NCI-H226 (cell line): ENCODE data around the gene MON1B.
A peak's percentile ranks its signal among the peaks of the same experiment; 100 is the strongest.
"Not testable (repeated sequence)": the region's sequence is repeated elsewhere in the genome, so short reads cannot be mapped to it uniquely, and the experiment has no call there.

Experiments used
- DNase-seq: peaks from one replicate; pipeline ENCODE4 v3.0.0-alpha.2; 2015

The MON1B gene

DNA sequence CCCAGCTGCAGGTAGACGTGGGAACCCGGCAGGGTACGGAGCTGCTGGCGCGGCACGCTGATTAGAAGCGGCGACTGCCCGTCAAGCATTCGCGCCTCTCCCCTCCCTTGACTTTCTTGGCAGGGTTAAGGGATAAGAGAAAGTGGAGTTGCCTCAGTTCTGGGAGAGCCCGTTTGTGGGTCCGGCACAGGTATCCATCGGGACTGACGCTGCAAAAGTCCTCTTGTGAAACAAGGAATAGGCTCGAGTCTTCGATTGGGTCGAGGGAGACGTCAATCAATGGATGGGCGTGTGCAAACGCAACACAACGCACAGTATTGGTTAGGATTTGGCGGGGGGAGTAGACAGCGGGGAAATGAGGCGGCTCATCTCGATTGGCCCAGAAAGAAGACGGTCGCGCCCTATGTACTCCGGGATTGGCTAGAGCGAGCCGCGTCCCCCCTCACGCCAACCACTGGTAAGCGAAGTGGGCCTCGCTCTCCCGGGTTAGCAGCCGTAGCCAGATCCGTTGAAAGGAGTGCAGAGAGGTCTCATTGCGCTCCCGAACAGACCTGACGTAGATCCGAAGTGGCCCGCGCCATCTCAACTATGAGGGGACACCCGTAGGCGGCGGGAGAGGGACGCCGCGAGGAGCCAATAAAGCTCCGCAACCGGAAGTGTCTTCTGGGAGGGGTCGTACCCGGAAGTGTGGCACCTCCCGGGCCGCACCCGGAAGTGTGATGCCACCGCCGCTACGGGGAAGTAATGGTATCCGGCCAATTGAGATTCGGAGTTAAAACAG lies at the start of gene MON1B:
TSS of gene MON1B (plus strand) at position 713 of the 781 bp plus-strand sequence. CDS start 296 bp downstream, outside the sequence.
- DNase-seq: peak; percentile 99

DNA sequence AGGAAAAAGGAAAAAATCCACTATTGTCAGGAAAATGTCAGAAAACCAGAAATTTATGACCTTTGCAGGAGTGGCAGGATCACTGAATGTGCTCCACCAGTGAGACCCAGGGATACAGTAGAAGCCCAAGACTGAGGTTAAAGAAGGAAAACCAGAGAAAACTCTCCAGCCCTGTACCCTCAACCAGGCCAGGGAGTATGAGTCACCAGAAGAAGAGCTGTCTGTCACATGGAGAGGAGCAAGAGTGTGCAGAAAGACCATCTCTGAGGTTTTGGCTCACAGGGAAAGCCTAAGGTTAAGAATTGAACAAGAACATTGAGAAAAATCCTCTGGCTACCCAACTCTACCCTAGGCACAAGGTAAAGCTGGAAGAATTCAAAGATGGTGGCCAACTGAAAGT lies 47.6 kb upstream of the MON1B start:
- DNase-seq: no peak

DNA sequence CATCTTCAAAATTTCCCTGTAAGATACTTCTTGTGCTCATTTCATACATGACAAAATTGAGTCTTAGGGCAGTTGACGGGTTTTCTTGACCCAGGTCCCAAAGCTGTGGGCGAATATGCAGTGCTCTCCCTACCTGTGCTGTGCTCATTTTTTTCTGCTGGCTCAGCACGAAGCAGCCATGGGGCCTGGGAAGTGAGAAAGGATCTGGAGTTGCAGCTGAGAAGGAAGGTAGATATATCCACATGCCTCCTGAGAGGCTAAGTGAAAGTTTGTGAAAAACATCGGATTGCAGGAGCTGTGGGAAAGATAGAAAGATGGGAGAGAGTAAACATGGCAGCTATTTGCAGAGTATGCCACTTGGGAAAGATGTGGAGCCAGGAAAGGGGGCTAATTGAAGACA lies 42.9 kb upstream of the MON1B start:
- no peak for DNase-seq

GRCh38 chr16:77157346-77158058 lies 33.5 kb upstream of the MON1B start:
- DNase-seq: no peak

DNA sequence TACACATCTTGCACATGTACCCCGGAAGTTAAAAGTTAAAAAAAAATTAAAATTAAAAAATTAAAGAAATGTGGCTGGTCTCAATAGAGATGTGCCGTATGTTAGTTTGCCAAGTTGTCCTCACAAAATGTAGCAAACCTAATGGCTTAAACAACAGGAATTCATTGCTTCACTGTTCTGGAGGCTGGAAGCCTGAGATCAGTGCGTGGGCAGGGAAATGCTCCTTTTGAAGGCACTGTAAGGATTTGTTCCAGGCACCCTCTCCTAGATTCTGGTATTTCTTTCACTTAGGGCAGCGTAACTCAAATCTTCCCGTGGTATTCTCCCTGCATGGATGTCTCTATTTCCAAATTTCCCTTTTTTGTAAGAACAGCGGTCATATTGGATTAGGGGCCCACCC lies 32.7 kb upstream of the MON1B start:
- DNase-seq: no peak

- no peak for DNase-seq
These were observed 26.0 kb upstream of the MON1B start for GRCh38 chr16:77165006-77165405.

DNA sequence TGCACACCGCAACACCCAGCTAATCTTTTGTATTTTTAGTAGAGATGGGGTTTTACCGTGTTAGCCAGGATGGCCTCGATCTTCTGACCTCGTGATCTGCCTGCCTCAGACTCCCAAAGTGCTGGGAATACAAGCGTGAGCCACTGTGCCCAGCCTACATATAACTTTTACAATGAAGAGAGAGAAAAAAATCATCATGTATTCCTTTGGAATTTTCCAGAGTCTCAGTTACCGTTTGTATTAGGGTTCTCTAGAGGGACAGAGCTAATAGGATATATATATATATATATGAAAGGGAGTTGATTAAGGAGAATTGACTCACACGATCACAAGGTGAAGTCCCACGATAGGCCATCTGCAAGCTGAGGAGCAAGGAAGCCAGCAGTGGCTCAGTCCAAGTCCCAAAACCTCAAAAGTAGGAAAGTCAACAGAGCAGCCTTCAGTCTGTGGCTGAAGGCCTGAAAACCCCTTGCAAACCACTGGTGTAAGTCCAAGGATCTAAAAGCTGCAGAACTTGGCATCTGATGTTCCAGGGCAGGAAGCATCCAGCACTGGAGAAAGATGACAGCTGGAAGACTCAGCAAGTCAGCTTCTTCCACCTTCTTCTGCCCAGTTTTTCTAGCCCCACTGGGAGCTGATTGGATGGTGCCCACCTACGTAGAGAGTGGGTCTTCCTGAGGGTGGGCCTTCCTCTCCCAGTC lies 25.3 kb upstream of the MON1B start:
- not testable (repeated sequence) for DNase-seq

DNA sequence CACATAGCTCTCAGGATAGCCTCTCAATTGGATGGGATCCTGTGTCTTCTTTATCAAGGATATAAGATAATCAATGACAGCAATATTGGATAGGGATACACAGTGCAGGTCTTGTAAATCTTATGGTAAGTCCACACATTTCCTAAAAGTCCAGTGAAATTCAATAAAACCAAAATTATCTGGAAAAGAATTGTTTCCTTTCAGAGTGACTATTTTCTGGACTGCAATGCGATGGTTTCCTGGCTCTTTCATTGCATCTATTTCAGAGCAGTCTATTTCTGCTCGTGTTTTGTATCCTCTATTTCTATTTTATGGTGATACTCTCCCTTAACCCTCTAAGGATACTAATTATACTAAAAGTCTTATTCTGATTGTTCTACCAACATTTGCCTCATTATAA lies 24.3 kb upstream of the MON1B start:
- DNase-seq: no peak

- no peak for DNase-seq
These were observed 22.1 kb upstream of the MON1B start for GRCh38 chr16:77168901-77169300.

DNA sequence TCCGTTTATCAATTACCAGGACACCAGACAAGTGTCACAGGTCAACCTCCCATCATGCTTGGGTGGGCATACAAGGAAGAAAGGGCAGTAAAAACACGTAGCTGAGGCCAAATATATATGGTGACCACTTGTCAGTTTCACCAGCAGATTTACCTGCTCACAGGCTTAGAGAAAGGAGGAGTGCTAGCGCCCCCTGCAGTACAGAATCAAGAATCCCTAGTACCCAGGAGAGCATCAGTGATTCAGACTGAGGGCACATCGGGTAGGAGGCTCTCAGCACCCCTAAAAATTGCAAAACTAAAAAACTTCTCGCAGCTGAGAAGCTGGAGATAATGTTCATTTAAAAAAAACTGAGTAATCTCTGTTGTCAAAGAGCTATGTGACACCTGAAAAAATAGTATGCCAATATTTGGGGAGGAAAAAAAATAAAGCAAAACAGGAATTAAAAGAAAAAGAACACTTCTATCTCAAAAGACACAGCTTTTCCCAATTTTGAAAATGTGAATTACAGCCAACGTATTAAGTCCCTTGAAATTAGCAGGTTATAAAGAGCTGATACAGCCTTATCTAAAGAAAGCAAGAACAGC lies 21.2 kb upstream of the MON1B start:
- DNase-seq: no peak

- DNase-seq: no peak
These were observed 20.2 kb upstream of the MON1B start for GRCh38 chr16:77170805-77171204.

DNA sequence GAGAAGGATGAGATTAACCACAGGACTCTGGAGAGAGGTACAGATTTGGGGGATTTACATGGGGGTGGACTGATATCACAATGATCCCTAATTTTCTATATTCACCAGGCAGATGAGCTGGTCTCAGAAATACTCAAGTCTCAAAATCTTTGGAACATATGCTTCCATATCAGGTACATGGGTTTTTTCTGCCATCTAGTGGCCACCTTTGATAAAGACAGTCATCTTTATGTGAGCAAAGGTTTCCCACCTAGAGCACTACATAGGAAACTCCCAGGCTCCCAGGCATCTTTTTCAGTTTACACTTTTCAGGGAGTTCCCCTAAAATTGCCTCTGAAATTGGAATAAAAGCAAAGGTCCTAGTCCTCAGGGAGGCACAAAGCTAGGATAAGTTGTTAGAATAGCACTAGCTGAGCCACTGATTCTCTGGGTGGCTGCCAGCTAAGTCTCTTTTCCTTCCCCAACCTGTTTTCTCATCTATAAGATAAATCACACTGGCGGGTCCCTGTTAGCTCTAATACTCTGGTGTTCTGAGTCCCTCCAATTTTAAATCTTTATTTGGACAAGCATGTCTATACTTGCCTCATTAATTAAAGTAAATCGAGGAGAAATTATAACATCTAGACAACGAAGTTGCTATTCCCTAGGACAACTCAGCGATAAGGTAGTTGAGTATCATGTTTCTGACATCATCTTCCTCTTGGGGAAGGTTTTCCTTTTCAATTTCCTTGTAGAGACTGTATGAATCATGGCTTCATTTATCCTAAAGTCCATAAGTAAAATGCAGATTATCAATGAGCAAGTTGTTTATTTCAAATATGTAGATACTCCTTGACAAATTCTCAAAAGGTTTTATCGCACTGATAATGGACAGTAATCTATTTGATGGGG lies 19.0 kb upstream of the MON1B start:
- DNase-seq: peak; percentile 12

GRCh38 chr16:77172951-77173350 lies 18.0 kb upstream of the MON1B start:
- peak; percentile 39 for DNase-seq

DNA sequence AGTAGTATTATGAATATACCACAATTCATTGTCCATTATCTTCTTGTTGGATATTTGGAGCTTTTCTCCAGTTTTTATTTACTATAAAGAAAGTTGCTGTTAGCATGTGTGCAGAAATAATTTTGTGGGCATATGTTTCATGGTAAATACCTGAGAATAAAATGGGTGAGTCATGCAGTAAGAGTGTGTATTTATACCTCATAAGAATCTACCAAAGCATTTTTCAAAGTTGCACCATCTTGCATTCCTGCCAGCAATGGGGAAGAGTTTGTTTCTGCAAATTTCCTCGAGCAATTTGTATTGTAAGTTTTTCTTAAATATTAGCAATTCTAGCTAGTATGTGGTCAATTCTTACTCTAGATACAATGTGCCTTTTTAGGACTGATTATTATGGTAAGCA lies 7.9 kb upstream of the MON1B start:
- DNase-seq: peak; percentile 48

DNA sequence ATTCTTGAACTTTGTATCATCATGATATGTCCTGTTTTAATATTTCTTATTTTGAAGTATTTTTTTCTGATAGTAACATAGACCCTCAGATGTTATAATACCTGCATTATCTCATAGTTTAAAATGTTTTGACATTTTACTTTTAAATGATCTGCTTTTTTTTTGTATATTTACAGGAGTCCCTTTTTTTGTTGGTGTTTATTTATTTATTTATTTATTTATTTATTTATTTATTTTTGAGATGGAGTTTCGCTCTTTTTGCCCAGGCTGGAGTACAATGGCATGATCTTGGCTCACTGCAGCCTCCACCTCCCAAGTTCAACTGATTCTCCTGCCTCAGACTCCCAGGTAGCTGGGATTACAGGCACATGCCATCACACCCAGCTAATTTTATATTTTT lies 4.7 kb upstream of the MON1B start:
- not testable (repeated sequence) for DNase-seq

DNA sequence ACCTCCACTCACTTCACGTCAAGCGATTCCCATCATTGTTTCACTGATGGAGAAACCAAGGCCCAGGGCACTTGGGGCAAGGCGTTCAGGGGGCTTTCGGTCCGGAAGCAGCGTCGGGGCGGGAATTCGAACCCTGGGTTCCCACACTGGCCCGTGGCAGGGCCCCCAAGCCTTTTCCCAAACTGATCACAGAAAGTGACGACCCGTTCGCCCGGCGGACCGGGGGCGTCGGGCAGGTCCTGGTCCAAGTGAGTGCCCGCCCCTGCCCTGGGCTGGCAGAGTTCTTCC lies 856 bp upstream of the MON1B start:
- DNase-seq: no peak

DNA sequence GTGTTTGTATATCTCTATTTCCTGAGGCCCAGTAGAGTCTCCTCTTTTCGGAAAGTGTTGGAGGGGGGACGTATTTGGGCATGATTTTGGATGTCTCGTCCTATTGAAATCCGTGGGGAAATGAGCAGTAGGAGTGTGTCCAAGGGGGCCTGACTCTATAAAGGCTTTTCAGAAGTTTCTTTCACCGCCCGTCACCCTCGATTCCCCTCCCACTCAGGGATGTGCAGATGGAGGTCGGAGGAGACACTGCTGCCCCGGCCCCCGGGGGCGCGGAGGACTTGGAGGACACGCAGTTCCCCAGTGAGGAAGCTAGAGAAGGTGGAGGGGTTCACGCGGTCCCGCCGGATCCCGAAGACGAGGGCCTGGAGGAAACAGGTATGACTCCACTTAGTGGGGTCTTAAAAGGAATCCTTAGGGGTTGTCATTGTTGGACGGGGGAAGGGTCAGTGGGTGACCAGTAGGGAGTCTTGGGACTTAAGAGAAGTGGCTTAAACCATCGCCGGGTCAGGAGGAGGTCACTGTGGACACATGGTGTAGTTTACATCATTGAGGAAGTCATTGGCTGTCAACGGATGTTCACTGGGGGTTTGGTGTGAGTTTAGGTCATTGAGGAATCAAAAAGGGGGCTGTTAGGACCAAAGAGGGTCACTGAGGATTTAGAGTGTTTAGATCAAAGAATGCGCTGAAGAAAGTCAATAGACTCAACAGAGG lies 424 bp downstream of the MON1B start:
- DNase-seq: no peak

GRCh38 chr16:77193377-77193776 lies 2.4 kb downstream of the MON1B start:
- DNase-seq: no peak

- DNase-seq: no peak
These were observed 3.6 kb downstream of the MON1B start for GRCh38 chr16:77194295-77195231.

DNA sequence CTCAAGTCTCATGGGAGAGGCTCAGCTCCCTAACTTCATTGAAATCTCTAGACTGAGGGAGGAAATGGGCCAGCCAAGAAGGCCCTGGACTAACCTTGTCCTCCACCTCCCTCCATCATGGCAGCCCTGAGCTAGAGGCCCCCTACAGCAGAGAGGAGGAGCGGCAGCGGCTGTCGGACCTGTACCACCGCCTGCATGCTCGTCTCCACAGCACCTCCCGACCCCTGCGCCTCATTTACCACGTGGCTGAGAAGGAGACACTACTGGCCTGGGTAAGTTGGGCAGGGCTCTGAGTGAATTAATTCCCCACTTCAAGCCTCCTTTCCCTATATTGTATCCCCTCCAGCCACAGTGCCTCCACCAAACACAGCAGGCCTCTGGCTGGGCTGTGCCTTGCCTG lies 4.4 kb downstream of the MON1B start:
- DNase-seq: no peak

- DNase-seq: no peak
These were observed 6.8 kb downstream of the MON1B start for GRCh38 chr16:77197747-77198146.
